Measurements from ENCODE around the gene ZNF133.
"Not testable (repeated sequence)": the region's sequence is repeated elsewhere in the genome, so short reads cannot be mapped to it uniquely, and the experiment has no call there.

Gene ZNF133

GRCh38 chr20:18287915-18288748 is at the start of gene ZNF133:
ZNF133 (plus strand) TSS chr20:18288527; CDS start chr20:18305687, 17,160 bp downstream.
- DNase-seq, result peak; percentile 93

GRCh38 chr20:18240997-18241396 is 47.3 kb upstream of the ZNF133 start:
- no peak for DNase-seq

GRCh38 chr20:18243802-18244201 is 44.5 kb upstream of the ZNF133 start:
- no peak for DNase-seq

GRCh38 chr20:18248545-18248944 is 39.8 kb upstream of the ZNF133 start:
- not testable (repeated sequence) for DNase-seq

DNA sequence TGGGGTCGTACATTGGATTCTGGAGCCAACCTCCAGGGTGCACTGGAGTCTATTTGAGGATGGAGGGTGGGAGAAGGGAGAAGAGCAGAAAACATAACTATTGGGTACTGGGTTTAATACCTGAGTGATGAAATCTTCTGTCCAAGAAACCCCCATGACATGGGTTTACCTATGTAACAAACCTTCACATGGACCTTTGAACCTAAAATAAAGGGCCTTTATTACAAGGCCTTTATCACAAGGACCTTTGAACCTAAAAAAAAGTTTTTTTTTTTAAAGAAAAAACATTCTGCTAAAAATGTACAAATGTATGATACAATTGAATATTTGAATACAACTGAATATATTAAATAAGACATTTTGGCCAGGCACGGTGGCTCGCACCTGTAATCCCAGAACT is 38.1 kb upstream of the ZNF133 start:
- no peak for DNase-seq

DNA sequence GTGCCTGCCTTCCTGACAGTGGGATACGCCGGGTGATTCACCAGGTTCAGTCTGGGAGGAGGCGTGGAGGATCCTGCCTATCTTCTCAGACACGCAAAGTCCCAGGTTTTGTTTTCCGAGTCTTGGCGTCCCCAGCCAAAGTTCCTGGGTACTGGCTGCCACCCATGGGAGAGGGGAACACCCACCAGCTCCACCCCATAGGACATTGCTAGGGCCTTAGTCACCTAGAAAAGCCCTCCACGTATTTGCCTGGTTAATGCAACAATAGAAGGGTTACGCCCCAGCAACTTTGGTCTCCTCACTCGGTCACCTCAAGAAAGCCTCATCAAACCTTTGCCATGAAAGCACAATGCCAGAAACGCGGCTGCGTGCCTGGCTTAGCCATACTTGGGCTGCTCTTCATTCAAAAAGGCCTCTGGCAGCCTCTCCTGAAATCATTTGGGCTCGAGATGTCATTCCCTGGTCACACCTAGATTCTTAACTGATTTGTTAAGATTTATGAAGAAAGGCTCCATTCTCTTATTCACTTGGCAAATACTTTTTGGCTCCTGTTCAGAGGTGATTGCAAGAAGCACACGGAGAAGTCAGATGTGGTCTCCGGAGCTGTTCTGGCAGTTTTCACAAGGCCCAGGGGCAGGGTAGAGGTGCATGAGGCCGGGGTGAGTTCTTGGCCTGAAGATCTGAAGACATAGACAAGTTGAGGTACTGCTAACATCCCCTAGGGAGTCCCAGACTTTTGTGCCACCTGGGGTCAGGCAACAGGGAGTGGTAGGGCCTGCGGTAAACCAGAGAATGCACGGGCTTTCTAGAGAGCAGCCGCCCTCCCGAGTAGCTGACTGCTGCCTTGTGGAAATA is 35.5 kb upstream of the ZNF133 start:
- DNase-seq, result no peak

GRCh38 chr20:18254615-18255014 is 33.7 kb upstream of the ZNF133 start:
- DNase-seq, result no peak

GRCh38 chr20:18255526-18255925 is 32.8 kb upstream of the ZNF133 start:
- DNase-seq, result no peak

GRCh38 chr20:18256440-18257090 is 31.8 kb upstream of the ZNF133 start:
- DNase-seq, result no peak

- no peak for DNase-seq
These were observed 30.0 kb upstream of the ZNF133 start for GRCh38 chr20:18258126-18258860.

DNA sequence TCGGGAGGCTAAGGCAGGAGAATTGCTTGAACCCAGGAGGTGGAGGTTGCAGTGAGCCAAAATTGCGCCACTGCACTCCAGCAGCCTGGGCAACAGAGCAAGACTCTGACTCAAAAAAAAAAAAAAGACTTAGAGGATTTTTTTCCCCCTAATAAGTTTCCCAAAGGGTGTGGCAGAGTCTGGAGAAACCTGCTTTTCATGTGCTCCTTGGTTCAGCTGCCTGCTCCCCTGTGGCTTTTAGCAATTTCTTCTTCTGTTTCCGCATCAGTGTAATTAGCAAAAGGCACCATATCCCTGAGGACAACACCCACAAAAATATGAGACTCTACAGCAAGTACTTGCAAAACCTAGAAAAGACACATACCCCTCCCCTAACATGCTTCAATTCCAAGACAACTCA is 28.6 kb upstream of the ZNF133 start:
- no peak for DNase-seq

DNA sequence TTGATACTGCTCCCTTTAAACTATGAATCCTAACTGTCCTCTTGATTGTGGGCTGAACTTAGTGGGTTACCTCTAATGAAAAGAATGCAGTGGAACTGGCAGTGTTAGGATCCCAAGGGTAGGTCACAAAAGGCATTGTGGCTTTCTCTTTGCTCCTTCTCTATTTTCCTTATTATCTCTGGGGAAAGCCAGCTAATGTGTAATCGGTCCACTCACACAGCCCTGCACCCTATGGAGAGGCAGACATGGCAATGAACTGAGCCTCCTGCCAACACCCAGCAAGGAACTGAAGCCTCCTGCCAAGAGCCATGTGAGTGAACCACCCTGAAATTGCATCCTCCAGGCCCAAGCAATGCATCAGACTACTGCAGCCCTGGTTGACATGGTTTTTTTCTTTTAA is 24.6 kb upstream of the ZNF133 start:
- no peak for DNase-seq

GRCh38 chr20:18265441-18265840 is 22.9 kb upstream of the ZNF133 start:
- DNase-seq, result no peak

GRCh38 chr20:18266282-18266681 is 22.0 kb upstream of the ZNF133 start:
- DNase-seq, result no peak

GRCh38 chr20:18267815-18268214 is 20.5 kb upstream of the ZNF133 start:
- DNase-seq, result no peak

- no peak for DNase-seq
These were observed 17.2 kb upstream of the ZNF133 start for GRCh38 chr20:18271160-18271559.

GRCh38 chr20:18272451-18272850 is 15.9 kb upstream of the ZNF133 start:
- DNase-seq, result no peak

DNA sequence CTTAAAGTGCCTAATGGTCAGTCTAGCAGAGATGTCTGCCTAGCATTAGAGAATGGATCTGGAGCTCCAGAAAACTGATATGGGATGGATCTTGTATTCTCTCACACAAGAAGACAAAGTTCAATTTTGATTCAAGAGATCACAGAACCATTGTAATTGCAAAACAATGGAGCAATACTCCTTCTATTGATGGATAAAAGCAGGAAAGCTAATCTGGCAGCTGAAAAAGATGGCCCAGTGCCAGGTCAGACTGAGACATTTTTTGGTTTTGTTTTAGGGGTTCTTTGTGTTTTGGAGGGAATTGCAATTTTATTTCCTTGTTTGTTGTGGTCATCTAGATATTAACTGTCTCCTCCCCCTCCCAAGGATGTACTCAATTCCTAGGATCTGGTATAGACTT is 14.6 kb upstream of the ZNF133 start:
- no peak for DNase-seq

DNA sequence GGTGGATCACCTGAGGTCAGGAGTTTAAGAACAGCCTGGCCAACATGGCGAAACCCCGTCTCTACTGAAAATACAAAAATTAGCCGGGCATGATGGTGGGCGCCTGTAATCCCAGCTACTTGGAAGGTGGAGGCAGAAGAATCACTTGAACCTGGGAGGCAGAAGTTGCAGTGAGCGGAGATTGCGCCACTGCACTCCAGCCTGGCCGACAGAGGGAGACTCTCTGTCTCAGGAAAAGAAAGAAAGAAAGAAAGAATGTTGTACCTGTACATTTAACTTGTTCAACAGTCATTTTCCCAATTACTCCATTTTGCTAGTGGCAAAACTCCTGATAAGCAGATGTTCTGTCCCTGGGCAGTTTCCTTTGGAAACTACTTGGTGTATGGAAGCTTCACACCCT is 12.4 kb upstream of the ZNF133 start:
- not testable (repeated sequence) for DNase-seq

DNA sequence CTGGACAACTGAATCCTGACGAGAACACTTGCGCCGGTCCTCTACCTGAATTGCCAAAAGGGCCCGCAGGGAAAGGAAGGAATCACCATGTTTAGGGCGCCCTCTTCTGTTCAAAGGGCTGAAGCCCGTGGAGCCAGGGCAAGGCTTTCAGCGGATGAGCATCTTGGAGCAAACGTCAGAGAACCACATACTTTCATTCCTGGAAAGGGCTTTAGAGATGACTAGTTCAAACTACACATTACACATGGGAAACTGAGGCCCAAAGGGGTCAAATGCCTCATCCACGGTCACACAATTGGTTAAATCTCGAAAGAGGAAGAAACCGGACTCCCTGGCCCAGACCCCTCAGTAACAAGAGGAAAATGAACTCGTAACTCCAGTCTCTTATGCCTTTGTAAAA is 11.5 kb upstream of the ZNF133 start:
- DNase-seq, result peak; percentile 47

- no peak for DNase-seq
These were observed 9.1 kb upstream of the ZNF133 start for GRCh38 chr20:18279242-18279641.

GRCh38 chr20:18284805-18285533 is 3.4 kb upstream of the ZNF133 start:
- no peak for DNase-seq
